CD4-positive, alpha-beta memory T cell (primary cell): Measurements from ENCODE around the gene GPC5. TPM values are rescaled to one million over a fixed set of nuclear protein-coding genes. Genes with fewer than 3 reads are reported as not detected.

Source experiments
- CTCF ChIA-PET: fragments of 350-600 bp; sonication (Branson Sonifier 250); formaldehyde crosslinking; loops from one replicate; lab custom pipeline; 2021; ENCODE audit warnings: inconsistent platforms; ENCODE audit not compliant: partially characterized antibody; lab: Charles Lee
- POLR2A ChIA-PET: fragments of 350-600 bp; sonication (Branson Sonifier 250); formaldehyde crosslinking; loops from one replicate; lab custom pipeline; 2021; ENCODE audit not compliant: partially characterized antibody; lab: Charles Lee
- DNase-seq, 5 donors: peaks; one replicate each; pipeline versions ENCODE4 v3.0.0 to v3.0.0-alpha.2; 2020 to 2022; ENCODE audit warnings: mixed read lengths in 1 of 5
- H3K27ac ChIP-seq: one replicate; pipeline ENCODE4 v1.7.0; 2013; ENCODE audit warnings: low read depth, low read length
- H3K27me3 ChIP-seq: 2 replicates; pipeline ENCODE4 v1.7.0; 2013; ENCODE audit warnings: mild to moderate bottlenecking, low read length, moderate library complexity; ENCODE audit not compliant: insufficient read depth
- H3K36me3 ChIP-seq: 2 replicates; pipeline ENCODE4 v1.7.0; 2013; ENCODE audit warnings: mild to moderate bottlenecking, low read length, moderate library complexity; ENCODE audit not compliant: insufficient read depth
- H3K4me1 ChIP-seq: 2 replicates; pipeline ENCODE4 v1.7.0; 2013; ENCODE audit warnings: mild to moderate bottlenecking, low read length, moderate library complexity; ENCODE audit not compliant: insufficient read depth
- H3K4me3 ChIP-seq, 2 donors: one replicate each; pipeline ENCODE4 v1.7.0; 2013; ENCODE audit warnings: low read length in 2 of 2, mild to moderate bottlenecking in 1 of 2
- H3K9me3 ChIP-seq, 2 donors: one replicate each; pipeline ENCODE4 v1.7.0; 2013; ENCODE audit warnings: low read length in 2 of 2, control low read depth in 1 of 2; ENCODE audit not compliant: control insufficient read depth in 1 of 2
- H3K27ac Mint-ChIP-seq, 7 donors: one replicate each; pipeline ENCODE4 v1.8.0; 2020 to 2021; ENCODE audit warnings: mixed read lengths in 7 of 7, mild to moderate bottlenecking in 6 of 7, inconsistent platforms in 3 of 7, moderate library complexity in 3 of 7
- H3K27me3 Mint-ChIP-seq, 2 donors: one replicate each; pipeline ENCODE4 v1.8.0; 2020 to 2021; ENCODE audit warnings: mixed read lengths in 2 of 2
- H3K36me3 Mint-ChIP-seq, 2 donors: one replicate each; pipeline ENCODE4 v1.8.0; 2020 to 2021; ENCODE audit warnings: mixed read lengths in 2 of 2, inconsistent platforms in 1 of 2, mild to moderate bottlenecking in 1 of 2
- H3K4me1 Mint-ChIP-seq, 4 donors: one replicate each; pipeline ENCODE4 v1.8.0; 2020 to 2021; ENCODE audit warnings: mixed read lengths in 4 of 4, mild to moderate bottlenecking in 1 of 4
- H3K4me3 Mint-ChIP-seq, 8 donors: one replicate each; pipeline ENCODE4 v1.8.0; 2020 to 2021; ENCODE audit warnings: mixed read lengths in 8 of 8, mild to moderate bottlenecking in 7 of 8, moderate library complexity in 6 of 8, inconsistent platforms in 3 of 8
- H3K9me3 Mint-ChIP-seq, 8 donors: one replicate each; pipeline ENCODE4 v1.8.0; 2020 to 2021; ENCODE audit warnings: mixed read lengths in 8 of 8, mild to moderate bottlenecking in 5 of 8, inconsistent platforms in 3 of 8, moderate library complexity in 1 of 8
- intact Hi-C: fragments of 100-400 bp; cut with micrococcal nuclease; formaldehyde crosslinking; loops from one replicate; pipeline ENCODE4 v1.15.1; 2023
- polyA plus RNA-seq, 2 donors: library from polyadenylated mRNA; unstranded; fragments of 300-500 nt; fragmentation: Illumina TruSeq; gene quantifications; one replicate each; pipeline ENCODE4 v1.2.3, GENCODE V29; 2021
- total RNA-seq, 2 experiments: library from RNA; stranded (reverse); gene quantifications; one replicate each; pipeline ENCODE4 v1.2.3, GENCODE V29; 2021

GPC5 gene
- total and polyA plus RNA-seq, 4 experiments from 2014 or later: 0.14 TPM; not detected in 3

- CTCF ChIA-PET: no interaction called here
- H3K9me3 Mint-ChIP-seq: peaks cover 0 to 3% (median 0%) of the 10 kb centered on the region in 8 donors
These were observed 224.5 kb downstream of the GPC5 start for GRCh38 chr13:91622778-91623550.

GRCh38 chr13:91627952-91628739, 229.7 kb downstream of the GPC5 start:
- intact Hi-C loops: no loop called here
- H3K9me3 Mint-ChIP-seq: peaks cover 0 to 1% (median 0%) of the 10 kb centered on the region in 8 donors

More at GRCh38 chr13:91622778-91623550, 224.5 kb downstream of the GPC5 start:
- H3K27me3 Mint-ChIP-seq: peaks cover 0 to 2% of the 10 kb centered on the region in 2 donors
- no peak overlapping the region for H3K27ac Mint-ChIP-seq
- DNase-seq: no peak
- Histone ChIP-seq H3K27me3 (no peaks in the 10 kb centered on the region), H3K27ac (no peak overlapping the region), H3K4me1 (no peaks in the 10 kb centered on the region), H3K9me3 (no peaks in the 10 kb centered on the region), H3K36me3 (no peaks in the 10 kb centered on the region), H3K4me3 (no peak overlapping the region)
- intact Hi-C loops: no loop called here
- POLR2A ChIA-PET: no interaction called here
- no peak overlapping the region for H3K4me3 Mint-ChIP-seq
- no peaks in the 10 kb centered on the region for H3K4me1 Mint-ChIP-seq
- no peaks in the 10 kb centered on the region for H3K36me3 Mint-ChIP-seq

GRCh38 chr13:91630946-91631345, 232.5 kb downstream of the GPC5 start:
- no peak overlapping the region for H3K4me3 ChIP-seq
- intact Hi-C loops: no loop called here
- CTCF ChIA-PET: no interaction called here
- H3K4me1 Mint-ChIP-seq: no peaks in the 10 kb centered on the region
- H3K27me3 ChIP-seq: no peaks in the 10 kb centered on the region
- no peak overlapping the region for H3K27ac Mint-ChIP-seq
- no peaks in the 10 kb centered on the region for H3K9me3 ChIP-seq
- no peak overlapping the region for H3K4me3 Mint-ChIP-seq
- H3K4me1 ChIP-seq: no peaks in the 10 kb centered on the region
- no peak for DNase-seq
- no peaks in the 10 kb centered on the region for H3K27me3 Mint-ChIP-seq
- H3K27ac ChIP-seq: no peak overlapping the region
- POLR2A ChIA-PET: no interaction called here
- H3K36me3 Mint-ChIP-seq: no peaks in the 10 kb centered on the region
- H3K36me3 ChIP-seq: no peaks in the 10 kb centered on the region
- H3K9me3 Mint-ChIP-seq: peaks cover 0 to 7% (median 0%) of the 10 kb centered on the region in 8 donors

More at GRCh38 chr13:91627952-91628739, 229.7 kb downstream of the GPC5 start:
- CTCF ChIA-PET: no interaction called here
- Mint-ChIP-seq H3K4me3 (no peak overlapping the region), H3K27me3 (no peaks in the 10 kb centered on the region), H3K4me1 (no peaks in the 10 kb centered on the region), H3K27ac (no peak overlapping the region), H3K36me3 (no peaks in the 10 kb centered on the region)
- POLR2A ChIA-PET: no interaction called here
- Histone ChIP-seq H3K9me3 (no peaks in the 10 kb centered on the region), H3K27me3 (no peaks in the 10 kb centered on the region), H3K36me3 (no peaks in the 10 kb centered on the region), H3K4me3 (no peak overlapping the region), H3K4me1 (no peaks in the 10 kb centered on the region), H3K27ac (no peak overlapping the region)
- no peak for DNase-seq

GRCh38 chr13:91632086-91632485, 233.7 kb downstream of the GPC5 start:
- Histone ChIP-seq H3K27me3 (no peaks in the 10 kb centered on the region), H3K27ac (no peak overlapping the region), H3K9me3 (no peaks in the 10 kb centered on the region), H3K4me3 (no peak overlapping the region), H3K36me3 (no peaks in the 10 kb centered on the region), H3K4me1 (no peaks in the 10 kb centered on the region)
- Mint-ChIP-seq H3K36me3 (no peaks in the 10 kb centered on the region), H3K27me3 (no peaks in the 10 kb centered on the region), H3K9me3 (peaks cover 0 to 7% (median 0%) of the 10 kb centered on the region in 8 donors), H3K4me1 (no peaks in the 10 kb centered on the region), H3K4me3 (no peak overlapping the region), H3K27ac (no peak overlapping the region)
- intact Hi-C loops: no loop called here
- CTCF ChIA-PET: no interaction called here
- POLR2A ChIA-PET: no interaction called here
- no peak for DNase-seq

GRCh38 chr13:91639330-91639729, 240.9 kb downstream of the GPC5 start:
- no peak overlapping the region for H3K4me3 ChIP-seq
- H3K36me3 Mint-ChIP-seq: no peaks in the 10 kb centered on the region
- H3K27me3 Mint-ChIP-seq: peaks cover 0 to 2% of the 10 kb centered on the region in 2 donors
- H3K27ac Mint-ChIP-seq: no peak overlapping the region
- H3K27ac ChIP-seq: no peak overlapping the region
- CTCF ChIA-PET: no interaction called here
- H3K9me3 Mint-ChIP-seq: peaks cover 0 to 8% (median 0%) of the 10 kb centered on the region in 8 donors
- H3K9me3 ChIP-seq: no peaks in the 10 kb centered on the region
- H3K27me3 ChIP-seq: no peaks in the 10 kb centered on the region
- H3K36me3 ChIP-seq: no peaks in the 10 kb centered on the region
- H3K4me1 ChIP-seq: no peaks in the 10 kb centered on the region
- POLR2A ChIA-PET: no interaction called here
- DNase-seq: no peak
- intact Hi-C loops: no loop called here
- no peak overlapping the region for H3K4me3 Mint-ChIP-seq
- H3K4me1 Mint-ChIP-seq: no peaks in the 10 kb centered on the region

- Mint-ChIP-seq H3K27ac (no peak overlapping the region), H3K36me3 (no peaks in the 10 kb centered on the region)
- CTCF ChIA-PET: no interaction called here
These were observed 245.0 kb downstream of the GPC5 start for GRCh38 chr13:91643394-91643793.

GRCh38 chr13:91644806-91645205, 246.4 kb downstream of the GPC5 start:
- CTCF ChIA-PET: no interaction called here
- Histone ChIP-seq H3K27me3 (no peaks in the 10 kb centered on the region), H3K36me3 (no peaks in the 10 kb centered on the region), H3K9me3 (no peaks in the 10 kb centered on the region), H3K27ac (no peak overlapping the region), H3K4me3 (no peak overlapping the region), H3K4me1 (no peaks in the 10 kb centered on the region)
- Mint-ChIP-seq H3K36me3 (no peaks in the 10 kb centered on the region), H3K9me3 (peaks cover 0 to 3% (median 0%) of the 10 kb centered on the region in 8 donors), H3K27ac (no peak overlapping the region), H3K4me3 (no peak overlapping the region), H3K27me3 (no peaks in the 10 kb centered on the region), H3K4me1 (no peaks in the 10 kb centered on the region)
- POLR2A ChIA-PET: no interaction called here
- intact Hi-C loops: no loop called here
- no peak for DNase-seq

More at GRCh38 chr13:91643394-91643793, 245.0 kb downstream of the GPC5 start:
- Mint-ChIP-seq H3K4me1 (no peaks in the 10 kb centered on the region), H3K4me3 (no peak overlapping the region), H3K27me3 (no peaks in the 10 kb centered on the region), H3K9me3 (peaks cover 0 to 4% (median under 1%) of the 10 kb centered on the region in 8 donors)
- no peak for DNase-seq
- Histone ChIP-seq H3K4me3 (no peak overlapping the region), H3K9me3 (no peaks in the 10 kb centered on the region), H3K27ac (no peak overlapping the region), H3K36me3 (no peaks in the 10 kb centered on the region), H3K27me3 (no peaks in the 10 kb centered on the region), H3K4me1 (no peaks in the 10 kb centered on the region)
- intact Hi-C loops: no loop called here
- POLR2A ChIA-PET: no interaction called here
